PC-3 (cell line): ENCODE results near the gene HNRNPAB. TPM values are rescaled to one million over a fixed set of nuclear protein-coding genes. Genes with fewer than 3 reads are reported as not detected.

Experiments
- ATAC-seq: fragments of 200-7000 bp; cut with Tn5 transposase; 2 replicates; pipeline ENCODE4 v1.9.1; 2020; ENCODE audit warnings: mild to moderate bottlenecking, moderate library complexity
- BruUV-seq: library from RNA; stranded (reverse); fragments of 400-500 nt; replicated peaks from 2 replicates; lab custom pipeline; 2021; lab: Mats Ljungman, UMichigan
- CTCF ChIA-PET: fragments of 300-600 bp; sonication (Branson Sonifier 250); formaldehyde crosslinking; loops from one replicate; lab custom pipeline; 2022; ENCODE audit warnings: antibody characterized with exemption; lab: Charles Lee
- POLR2A ChIA-PET: fragments of 300-600 bp; sonication (Branson Sonifier 250); formaldehyde crosslinking; loops from one replicate; lab custom pipeline; 2022; ENCODE audit warnings: antibody characterized with exemption; ENCODE audit not compliant: unreplicated experiment; lab: Charles Lee
- DNase-seq: peaks from one replicate; pipeline ENCODE4 v3.0.0-alpha.2; 2015
- H2AFZ ChIP-seq: fragments of 300-600 bp; sonication (generic); 2 replicates; pipeline ENCODE4 v1.6.0; 2016; ENCODE audit warnings: antibody characterized with exemption, low read length
- H3F3A ChIP-seq: fragments of 300-600 bp; sonication (generic); one replicate; pipeline ENCODE4 v1.6.0; 2017; ENCODE audit warnings: antibody characterized with exemption, low read length, control low read depth, mild to moderate bottlenecking; ENCODE audit not compliant: unreplicated experiment
- H3K27ac ChIP-seq: fragments of 300-600 bp; sonication (generic); 2 replicates; pipeline ENCODE4 v1.5.1; 2016; ENCODE audit warnings: mild to moderate bottlenecking, low read length
- H3K27me3 ChIP-seq: fragments of 300-600 bp; sonication (generic); 2 replicates; pipeline ENCODE4 v1.6.1; 2016; ENCODE audit warnings: low read length, mixed read lengths
- H3K36me3 ChIP-seq: fragments of 300-600 bp; sonication (generic); 2 replicates; pipeline ENCODE4 v1.6.1; 2016; ENCODE audit warnings: low read depth, mixed run types, low read length, mixed read lengths
- H3K4me1 ChIP-seq: fragments of 300-600 bp; sonication (generic); 2 replicates; pipeline ENCODE4 v1.5.1; 2016; ENCODE audit warnings: low read length; ENCODE audit not compliant: insufficient read depth
- H3K4me2 ChIP-seq: fragments of 300-600 bp; sonication (generic); 2 replicates; pipeline ENCODE4 v1.6.0; 2016; ENCODE audit warnings: low read length
- H3K4me3 ChIP-seq: fragments of 300-600 bp; sonication (generic); 2 replicates; pipeline ENCODE4 v1.5.1; 2016; ENCODE audit warnings: mild to moderate bottlenecking, low read length, mixed read lengths
- H3K79me2 ChIP-seq: fragments of 300-600 bp; sonication (generic); 2 replicates; pipeline ENCODE4 v1.6.1; 2017; ENCODE audit warnings: low read length, mixed read lengths
- H3K9ac ChIP-seq: fragments of 300-600 bp; sonication (generic); 2 replicates; pipeline ENCODE4 v1.6.0; 2016; ENCODE audit warnings: mild to moderate bottlenecking, low read length
- H3K9me2 ChIP-seq: fragments of 300-600 bp; sonication (generic); replicated peaks from 2 replicates; pipeline ENCODE4 v1.6.1; 2016; ENCODE audit warnings: mixed run types, low read length, mixed read lengths
- H3K9me3 ChIP-seq: fragments of 300-600 bp; sonication (generic); 2 replicates; pipeline ENCODE4 v1.6.1; 2016; ENCODE audit warnings: low read length, mixed read lengths
- H4K20me1 ChIP-seq: fragments of 300-600 bp; sonication (generic); 2 replicates; pipeline ENCODE4 v1.6.1; 2016; ENCODE audit warnings: low read length, mixed read lengths
- CTCF ChIP-seq: fragments of 300-600 bp; sonication (generic); conservative IDR thresholded peaks from 2 replicates; pipeline ENCODE4 v1.5.1; 2017; ENCODE audit warnings: antibody characterized with exemption, low read depth, mild to moderate bottlenecking, low read length
- EZH2 ChIP-seq: fragments of 300-600 bp; sonication (generic); IDR thresholded peaks from one replicate; pipeline ENCODE4 v1.6.1; 2017; ENCODE audit warnings: antibody characterized with exemption, mild to moderate bottlenecking, low read length; ENCODE audit not compliant: unreplicated experiment
- EZH2phosphoT487 ChIP-seq: fragments of 300-600 bp; sonication (generic); IDR thresholded peaks from 2 replicates; pipeline ENCODE4 v1.6.1; 2018; ENCODE audit warnings: mild to moderate bottlenecking, antibody characterized with exemption, low read length, borderline replicate concordance
- intact Hi-C: fragments of 100-400 bp; cut with micrococcal nuclease; formaldehyde crosslinking; loops from 2 replicates; pipeline ENCODE4 v1.9.0; 2023
- total RNA-seq: library from RNA; depleted of rRNA; stranded (reverse); fragments of >200 nt; gene quantifications from 2 replicates; pipeline ENCODE4 v1.2.3, GENCODE V29; 2014

The HNRNPAB gene
- total RNA-seq, 1 experiment from 2014 or later = 231 TPM

GRCh38 chr5:178230879-178231538, 26.7 kb downstream of the HNRNPAB start:
- Histone ChIP-seq H3K36me3 (peaks cover 36% of the 10 kb centered on the region), H3K9me3 (no peaks in the 10 kb centered on the region), H3K27me3 (no peaks in the 10 kb centered on the region), H3F3A (no peaks in the 10 kb centered on the region), H3K79me2 (peaks cover 31% of the 10 kb centered on the region), H3K4me3 (peak overlapping the region; percentile 96), H3K9ac (peak overlapping the region; percentile 97), H3K4me2 (peak overlapping the region; percentile 100), H2AFZ (no peak overlapping the region), H3K4me1 (peaks cover 17% of the 10 kb centered on the region), H3K27ac (no peak overlapping the region), H3K9me2 (no peaks in the 10 kb centered on the region), H4K20me1 (no peaks in the 10 kb centered on the region)
- no TSS peak for BruUV-seq
- ChIA-PET CTCF (no interaction called here), POLR2A (interaction anchor here (0.6 kb wide), 2 partner anchors 383 to 500 kb away, joined by 3 to 7 read pairs; no protein-coding TSS in a partner anchor)
- ATAC-seq (no peak), DNase-seq (no peak)
- intact Hi-C loops = no loop called here
- TF ChIP-seq CTCF (no peak), EZH2 (no peak), EZH2phosphoT487 (no peak)

DNA sequence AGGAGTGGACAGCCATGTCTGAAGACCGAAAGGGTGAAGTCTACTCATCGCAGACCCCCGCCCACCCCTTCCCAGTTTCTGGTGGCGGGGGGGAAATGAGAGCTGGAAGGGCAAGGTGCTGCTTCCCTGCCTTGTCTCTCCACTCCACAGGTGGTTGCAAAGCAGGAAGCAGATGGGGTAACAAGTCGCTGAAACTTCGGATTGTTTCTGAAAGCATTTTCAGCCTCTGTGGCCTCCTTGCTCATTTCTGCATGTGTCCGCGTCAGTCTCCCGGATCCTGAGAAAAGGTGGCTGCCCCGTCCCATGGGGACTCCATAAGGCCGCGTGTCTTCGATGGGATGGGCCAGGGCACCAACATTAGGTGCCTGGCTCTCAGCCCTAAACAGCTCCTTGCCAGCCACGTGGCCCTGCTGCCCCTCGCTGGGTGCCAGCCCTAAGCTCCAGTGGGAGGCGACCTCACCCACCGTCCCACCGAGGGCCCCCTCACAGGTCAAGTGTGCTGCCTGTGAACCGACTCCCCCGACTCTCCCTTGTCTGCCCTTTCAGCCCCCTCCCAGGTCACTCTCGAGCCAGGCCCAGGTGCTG, 27.3 kb downstream of the HNRNPAB start:
- POLR2A ChIA-PET = interaction anchor here (0.6 kb wide), 1 partner anchor 382 kb away, joined by 7 read pairs; no protein-coding TSS in a partner anchor

More for the DNA sequence above, 27.3 kb downstream of the HNRNPAB start:
- H3K27me3 ChIP-seq = no peaks in the 10 kb centered on the region
- no peaks in the 10 kb centered on the region for H4K20me1 ChIP-seq
- BruUV-seq = TSS peak; percentile 45
- no peak for DNase-seq
- peaks cover 32% of the 10 kb centered on the region for H3K36me3 ChIP-seq
- H3K27ac ChIP-seq = peak overlapping the region; percentile 57
- intact Hi-C loops = loop anchor here (2.0 kb wide), 1 partner anchor 395 kb away; the partner anchor contains the start of gene CLK4
- peaks cover 17% of the 10 kb centered on the region for H3K4me1 ChIP-seq
- no peaks in the 10 kb centered on the region for H3K9me2 ChIP-seq
- peak overlapping the region; percentile 97 for H3K9ac ChIP-seq
- CTCF ChIA-PET = no interaction called here
- H3F3A ChIP-seq = no peaks in the 10 kb centered on the region
- TF ChIP-seq EZH2 = no peak
- no peak for TF ChIP-seq CTCF
- no peak for TF ChIP-seq EZH2phosphoT487
- H3K9me3 ChIP-seq = no peaks in the 10 kb centered on the region
- H3K79me2 ChIP-seq = peaks cover 31% of the 10 kb centered on the region
- peak overlapping the region; percentile 96 for H3K4me3 ChIP-seq
- H3K4me2 ChIP-seq = peak overlapping the region; percentile 100
- H2AFZ ChIP-seq = peak overlapping the region; percentile 93
- ATAC-seq = peak; percentile 5
